Stimulated activated CD4-positive, alpha-beta T cell treated with anti-CD3 and anti-CD28 coated beads, Interleukin-15, amount 100 ng/mL, for 1 hour (primary cell): ENCODE measurements around the gene HBB.

Source experiments
- DNase-seq, 2 donors: peaks; one replicate each; pipeline ENCODE4 v3.0.0-alpha.2; 2020; ENCODE audit warnings: low read depth in 1 of 2, low spot score in 1 of 2

The HBB gene

DNA sequence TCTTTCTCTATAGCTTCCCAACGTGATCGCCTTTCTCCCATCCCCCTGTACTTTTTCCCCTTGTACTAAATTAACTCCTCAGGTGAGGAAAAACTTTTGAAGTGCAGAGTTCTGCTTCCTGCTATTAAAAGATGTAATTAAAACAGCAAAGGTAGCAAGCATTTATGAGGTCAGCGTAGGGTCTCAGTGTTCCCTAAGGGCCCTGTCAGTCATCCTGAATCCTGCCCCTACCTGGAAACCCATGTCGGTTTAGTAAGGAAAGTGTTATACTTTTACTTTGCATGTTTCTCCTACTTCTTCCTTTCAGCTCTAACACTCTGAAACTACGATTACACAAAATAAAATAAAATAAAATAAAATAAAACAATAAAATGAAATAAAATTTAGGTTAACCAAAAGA is 1.3 kb upstream of the HBB start:
- DNase-seq = no peak

DNA sequence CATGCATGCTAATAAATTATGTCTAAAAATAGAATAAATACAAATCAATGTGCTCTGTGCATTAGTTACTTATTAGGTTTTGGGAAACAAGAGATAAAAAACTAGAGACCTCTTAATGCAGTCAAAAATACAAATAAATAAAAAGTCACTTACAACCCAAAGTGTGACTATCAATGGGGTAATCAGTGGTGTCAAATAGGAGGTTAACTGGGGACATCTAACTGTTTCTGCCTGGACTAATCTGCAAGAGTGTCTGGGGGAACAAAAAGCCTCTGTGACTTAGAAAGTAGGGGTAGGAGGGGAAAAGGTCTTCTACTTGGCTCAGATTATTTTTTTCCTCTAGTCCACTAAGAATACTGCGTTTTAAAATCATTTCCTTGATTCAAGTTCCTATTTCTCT is 810 bp upstream of the HBB start:
- no peak for DNase-seq

DNA sequence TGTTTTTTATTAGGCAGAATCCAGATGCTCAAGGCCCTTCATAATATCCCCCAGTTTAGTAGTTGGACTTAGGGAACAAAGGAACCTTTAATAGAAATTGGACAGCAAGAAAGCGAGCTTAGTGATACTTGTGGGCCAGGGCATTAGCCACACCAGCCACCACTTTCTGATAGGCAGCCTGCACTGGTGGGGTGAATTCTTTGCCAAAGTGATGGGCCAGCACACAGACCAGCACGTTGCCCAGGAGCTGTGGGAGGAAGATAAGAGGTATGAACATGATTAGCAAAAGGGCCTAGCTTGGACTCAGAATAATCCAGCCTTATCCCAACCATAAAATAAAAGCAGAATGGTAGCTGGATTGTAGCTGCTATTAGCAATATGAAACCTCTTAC is 1.4 kb downstream of the HBB start:
- DNase-seq = no peak

- no peak for DNase-seq
Measured at GRCh38 chr11:5224538-5225479, 2.1 kb downstream of the HBB start.

DNA sequence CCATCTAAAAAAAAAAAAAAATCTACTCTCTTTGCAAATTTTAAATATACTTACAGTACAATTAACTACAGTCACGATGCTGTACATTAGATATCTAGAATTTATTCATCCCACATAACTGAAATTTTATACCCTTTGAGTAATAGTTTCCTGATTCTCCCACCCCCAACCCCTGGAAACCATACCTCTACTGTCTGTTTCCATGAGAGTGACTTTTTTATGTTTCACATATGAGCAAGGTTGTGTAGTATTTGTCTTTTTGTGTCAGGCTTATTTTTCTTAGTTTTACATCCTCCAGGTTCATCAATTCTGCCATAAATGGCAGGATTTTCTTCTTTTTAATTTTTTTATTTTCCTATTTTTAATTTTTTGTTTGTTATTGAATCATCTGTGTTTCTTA is 3.2 kb downstream of the HBB start:
- DNase-seq = no peak

GRCh38 chr11:5223146-5223545 is 3.7 kb downstream of the HBB start:
- no peak for DNase-seq

- DNase-seq = no peak
Measured at GRCh38 chr11:5210376-5210885, 16.4 kb downstream of the HBB start.

DNA sequence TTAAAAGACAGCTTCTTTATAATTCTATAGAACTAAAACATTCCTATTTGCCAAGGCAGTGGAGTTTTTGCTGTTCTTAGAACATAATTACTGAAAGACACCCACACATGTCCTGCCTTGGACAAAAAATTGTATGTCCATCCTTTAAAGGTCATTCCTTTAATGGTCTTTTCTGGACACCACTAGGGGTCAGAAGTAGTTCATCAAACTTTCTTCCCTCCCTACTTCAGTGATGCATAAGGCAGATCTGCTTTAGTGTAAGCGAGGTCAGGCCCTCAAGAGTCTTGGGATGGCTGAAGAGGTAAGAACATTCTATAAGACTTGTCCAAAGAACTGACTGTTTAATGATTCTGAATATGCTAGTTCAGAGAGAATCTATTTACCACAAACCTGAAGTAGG is 22.1 kb downstream of the HBB start:
- no peak for DNase-seq

GRCh38 chr11:5203366-5203765 is 23.5 kb downstream of the HBB start:
- DNase-seq = no peak

DNA sequence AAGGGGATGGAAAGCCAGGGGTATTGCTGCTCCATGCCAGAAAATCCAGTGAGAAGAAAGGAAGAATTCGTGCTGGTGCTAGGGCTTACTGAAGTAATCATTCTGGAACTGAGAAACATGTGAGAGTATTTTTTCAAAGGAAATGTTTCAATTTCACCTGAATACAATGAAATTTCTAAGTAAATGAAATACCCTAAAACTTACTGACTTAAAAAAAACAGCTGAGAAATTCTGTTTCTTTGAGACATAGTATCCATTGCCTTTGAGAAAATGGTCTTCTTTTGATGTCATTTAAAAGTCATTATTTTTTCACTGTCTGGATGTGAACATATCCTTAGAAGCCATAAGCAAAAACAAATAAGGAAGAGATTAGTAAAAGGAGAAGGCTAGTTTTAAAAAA is 26.3 kb downstream of the HBB start, which contains the start of gene OR51V1:
OR51V1 (minus strand) TSS at position 101 of the 400 bp plus-strand sequence; CDS start at position 101, 0 bp downstream.
- no peak for DNase-seq

GRCh38 chr11:5198285-5198684 is 28.6 kb downstream of the HBB start:
- DNase-seq = no peak

- DNase-seq = no peak
Measured at GRCh38 chr11:5197536-5197935, 29.3 kb downstream of the HBB start.

GRCh38 chr11:5196731-5197130 is 30.1 kb downstream of the HBB start:
- DNase-seq = no peak

GRCh38 chr11:5196067-5196466 is 30.8 kb downstream of the HBB start:
- DNase-seq = no peak

GRCh38 chr11:5192738-5193137 is 34.1 kb downstream of the HBB start:
- no peak for DNase-seq

GRCh38 chr11:5188201-5188600 is 38.7 kb downstream of the HBB start:
- no peak for DNase-seq

- no peak for DNase-seq
Measured at GRCh38 chr11:5178046-5178837, 48.6 kb downstream of the HBB start.
